NCI-H526 treated with DMSO at 0.1 percent for 48 hours (cell line): ENCODE measurements around the gene TANGO6.

ENCODE experiments used
- DNase-seq: peaks from one replicate; lab custom pipeline; 2025; lab: John Stamatoyannopoulos, UW

Gene TANGO6

DNA sequence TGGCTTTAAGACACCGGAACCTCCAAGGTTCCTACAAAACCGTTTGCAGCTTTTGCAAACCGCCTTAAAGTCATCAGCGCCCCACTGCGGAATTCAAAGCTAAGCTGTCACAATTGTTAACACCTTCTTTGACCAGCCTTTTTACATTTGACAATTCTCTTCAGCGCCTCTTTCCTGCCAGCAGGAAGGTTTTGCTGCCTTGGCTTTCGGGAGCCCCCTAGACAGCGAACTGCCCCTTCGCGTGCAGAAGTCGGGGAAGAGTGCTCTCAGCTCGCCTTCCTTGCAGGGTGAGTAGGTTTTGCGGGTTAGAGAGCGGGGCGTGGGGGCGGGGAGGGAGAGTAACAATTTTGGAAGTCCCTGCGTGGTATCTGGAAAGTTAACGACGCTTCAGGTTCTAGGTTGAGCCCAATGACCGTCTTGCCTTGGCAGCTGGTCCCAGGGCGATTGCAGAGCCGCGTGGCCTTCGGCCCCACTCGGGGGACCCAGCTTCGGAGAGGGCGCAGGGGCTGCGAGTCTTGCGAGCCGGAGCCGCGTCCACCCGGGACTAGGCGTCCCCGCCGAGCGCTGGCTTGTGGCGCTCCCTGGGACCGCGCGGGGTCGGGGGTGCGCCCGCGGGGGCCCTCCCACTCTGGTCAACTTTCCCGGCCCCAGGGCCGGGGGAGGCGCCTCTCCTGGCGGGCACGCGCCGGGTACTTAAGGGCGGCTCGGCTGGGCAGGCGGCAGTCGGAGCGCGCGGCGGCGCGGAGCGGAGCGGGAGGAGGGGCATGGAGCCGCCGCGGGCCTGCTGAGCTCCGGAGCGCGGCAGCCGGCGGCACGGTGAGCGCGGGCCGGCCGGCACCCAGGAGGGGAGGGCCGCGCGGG is 262.4 kb downstream of the TANGO6 start, which contains the start of gene HAS3:
TSS of gene HAS3 (plus strand) at position 153 of the 861 bp plus-strand sequence. CDS start 3,743 bp downstream, outside the sequence.
- DNase-seq, result peak; percentile 30

DNA sequence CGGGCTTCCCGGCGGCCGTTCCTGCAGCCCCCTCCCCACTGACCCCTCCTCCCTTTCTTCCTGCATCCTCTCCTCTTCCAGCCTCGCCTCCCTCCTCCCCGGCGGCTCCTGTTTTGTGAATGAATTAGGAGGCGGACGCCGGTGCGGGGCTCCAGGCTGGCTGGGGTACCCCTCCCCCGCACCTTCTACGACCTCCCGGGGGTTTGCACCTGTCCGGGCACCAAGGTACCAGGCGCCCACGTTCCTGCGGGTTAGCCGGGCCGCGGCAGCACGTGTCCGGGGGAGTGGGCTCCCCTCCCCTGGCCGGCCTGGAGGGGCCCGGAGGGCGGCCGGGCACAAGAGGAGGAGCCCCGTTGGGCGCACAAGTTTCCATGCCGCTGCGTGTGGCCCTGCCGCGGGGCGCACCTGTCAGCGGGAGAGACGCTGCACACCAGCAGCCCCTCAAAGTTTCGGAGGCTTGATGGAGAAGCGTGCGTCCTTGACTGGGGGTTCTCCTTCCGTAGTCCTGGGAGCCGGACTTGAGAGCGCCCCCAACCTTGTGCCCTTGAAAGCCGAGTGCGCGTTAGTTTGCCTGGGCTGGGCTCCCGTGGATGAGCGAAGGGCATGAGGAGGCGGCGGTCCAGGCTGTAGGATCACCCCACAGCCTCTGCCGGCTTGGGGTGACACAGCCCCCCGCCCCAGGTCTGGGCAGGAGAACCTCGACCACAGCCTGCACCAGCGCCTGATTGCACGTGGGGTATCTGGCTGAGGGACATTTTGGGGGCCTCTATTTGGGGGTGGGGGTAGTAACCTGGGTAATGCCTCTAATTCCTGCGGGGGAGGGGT is 263.4 kb downstream of the TANGO6 start:
- DNase-seq, result no peak

DNA sequence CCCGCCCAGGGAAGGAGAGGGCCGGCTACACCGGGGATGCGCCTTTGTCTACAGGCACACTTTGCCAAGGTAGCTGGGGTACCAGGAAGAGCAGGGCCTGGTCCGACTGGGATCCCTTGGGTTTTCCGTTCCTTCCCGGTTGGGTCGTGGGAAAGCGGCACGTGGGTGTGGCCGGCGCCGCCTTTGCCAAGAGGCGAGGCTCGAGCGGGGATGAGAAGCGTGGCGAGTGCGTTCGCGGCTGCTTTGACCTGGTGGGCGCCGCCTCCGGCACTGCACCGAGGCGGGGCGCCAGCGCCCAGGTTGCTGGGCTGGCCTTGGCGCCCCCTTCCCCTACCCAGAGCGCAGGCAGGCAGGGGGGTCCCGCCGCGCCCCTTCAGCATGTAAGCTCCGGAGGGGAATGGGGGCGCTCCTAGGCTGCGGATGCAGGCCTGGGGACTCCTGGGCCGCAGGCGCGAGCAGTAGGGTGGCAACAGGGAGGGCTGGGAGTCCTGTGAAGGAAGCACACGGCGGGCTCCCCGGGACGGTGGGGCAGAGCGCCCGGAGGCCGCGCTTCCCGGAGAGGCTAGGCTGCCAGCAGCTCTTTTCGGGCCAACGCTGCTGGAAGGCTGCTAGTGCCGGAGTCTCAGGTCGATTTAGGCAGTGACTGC is 264.1 kb downstream of the TANGO6 start:
- DNase-seq, result no peak

DNA sequence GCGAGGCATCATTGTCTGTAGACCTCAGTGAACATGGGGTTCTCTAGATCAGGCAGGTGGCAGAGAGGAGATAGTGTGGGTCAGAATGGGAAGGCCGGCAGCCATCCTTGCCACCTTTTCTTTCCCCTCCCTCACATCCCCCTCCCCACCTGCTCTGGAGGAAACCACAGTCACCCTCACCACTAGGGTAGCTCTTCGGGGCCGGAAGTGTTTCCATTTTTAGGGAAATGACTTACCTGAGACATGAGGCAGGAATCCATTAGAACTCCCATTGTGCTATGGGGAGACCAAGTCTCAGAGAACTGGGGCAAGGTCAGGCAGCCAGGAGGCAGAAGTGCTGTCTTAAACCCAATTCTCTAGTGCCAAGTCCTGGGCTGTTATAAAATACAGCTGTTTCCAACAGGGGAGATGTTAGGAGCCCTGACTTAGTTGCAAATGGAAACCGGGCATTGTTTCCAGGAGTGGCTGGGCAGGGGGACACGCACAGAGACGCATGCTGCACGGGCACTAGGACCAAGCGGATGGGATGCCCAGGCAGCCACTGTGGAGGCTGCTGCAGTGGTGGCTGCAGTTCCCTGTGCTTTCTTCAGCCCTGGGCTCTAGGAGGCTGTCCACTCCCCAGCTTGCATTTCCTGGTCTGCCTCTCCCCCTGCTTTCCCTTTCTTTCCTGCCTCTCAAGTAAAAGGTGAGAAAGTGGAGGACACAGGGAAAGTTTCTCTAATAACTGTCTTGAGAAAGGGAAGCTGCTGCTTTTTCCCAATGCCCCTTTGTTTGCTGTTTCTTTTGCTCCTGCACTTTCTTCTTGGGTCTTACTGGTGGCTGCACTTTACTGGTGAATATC is 265.0 kb downstream of the TANGO6 start:
- DNase-seq, result no peak

- no peak for DNase-seq
Measured at GRCh38 chr16:69108905-69109252, 265.5 kb downstream of the TANGO6 start.

DNA sequence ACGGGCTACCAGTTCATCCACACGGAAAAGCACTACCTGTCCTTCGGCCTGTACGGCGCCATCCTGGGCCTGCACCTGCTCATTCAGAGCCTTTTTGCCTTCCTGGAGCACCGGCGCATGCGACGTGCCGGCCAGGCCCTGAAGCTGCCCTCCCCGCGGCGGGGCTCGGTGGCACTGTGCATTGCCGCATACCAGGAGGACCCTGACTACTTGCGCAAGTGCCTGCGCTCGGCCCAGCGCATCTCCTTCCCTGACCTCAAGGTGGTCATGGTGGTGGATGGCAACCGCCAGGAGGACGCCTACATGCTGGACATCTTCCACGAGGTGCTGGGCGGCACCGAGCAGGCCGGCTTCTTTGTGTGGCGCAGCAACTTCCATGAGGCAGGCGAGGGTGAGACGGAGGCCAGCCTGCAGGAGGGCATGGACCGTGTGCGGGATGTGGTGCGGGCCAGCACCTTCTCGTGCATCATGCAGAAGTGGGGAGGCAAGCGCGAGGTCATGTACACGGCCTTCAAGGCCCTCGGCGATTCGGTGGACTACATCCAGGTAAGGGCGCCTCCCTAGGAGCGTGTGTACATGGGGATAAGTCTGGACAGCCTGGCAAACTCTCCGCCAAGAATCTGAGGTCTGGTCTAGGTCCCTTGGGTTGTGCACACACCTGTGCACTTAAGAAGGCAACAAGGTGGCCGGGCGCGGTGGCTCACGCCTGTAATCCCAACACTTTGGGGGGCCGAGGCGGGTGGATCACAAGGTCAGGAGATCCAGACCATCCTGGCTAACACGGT is 266.3 kb downstream of the TANGO6 start:
- DNase-seq, result no peak

DNA sequence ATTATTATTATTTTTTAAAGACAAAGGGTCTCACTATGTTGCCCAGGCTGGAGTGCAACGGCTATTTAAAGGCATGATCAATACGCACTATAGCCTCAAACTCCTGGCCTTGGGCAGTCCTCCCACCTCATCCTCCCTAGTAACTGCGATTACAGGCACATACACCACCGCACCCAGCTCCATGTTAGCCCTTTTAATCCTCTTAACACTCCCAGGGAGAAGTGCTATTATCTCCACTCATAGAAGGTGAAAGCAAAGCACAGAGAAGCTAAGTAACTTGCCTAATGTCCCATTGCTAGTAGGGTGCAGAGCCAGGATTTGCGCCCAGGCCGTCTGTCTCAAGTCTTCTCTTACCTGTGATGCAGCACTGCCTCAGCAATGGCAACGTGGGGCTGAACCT is 267.1 kb downstream of the TANGO6 start:
- no peak for DNase-seq

DNA sequence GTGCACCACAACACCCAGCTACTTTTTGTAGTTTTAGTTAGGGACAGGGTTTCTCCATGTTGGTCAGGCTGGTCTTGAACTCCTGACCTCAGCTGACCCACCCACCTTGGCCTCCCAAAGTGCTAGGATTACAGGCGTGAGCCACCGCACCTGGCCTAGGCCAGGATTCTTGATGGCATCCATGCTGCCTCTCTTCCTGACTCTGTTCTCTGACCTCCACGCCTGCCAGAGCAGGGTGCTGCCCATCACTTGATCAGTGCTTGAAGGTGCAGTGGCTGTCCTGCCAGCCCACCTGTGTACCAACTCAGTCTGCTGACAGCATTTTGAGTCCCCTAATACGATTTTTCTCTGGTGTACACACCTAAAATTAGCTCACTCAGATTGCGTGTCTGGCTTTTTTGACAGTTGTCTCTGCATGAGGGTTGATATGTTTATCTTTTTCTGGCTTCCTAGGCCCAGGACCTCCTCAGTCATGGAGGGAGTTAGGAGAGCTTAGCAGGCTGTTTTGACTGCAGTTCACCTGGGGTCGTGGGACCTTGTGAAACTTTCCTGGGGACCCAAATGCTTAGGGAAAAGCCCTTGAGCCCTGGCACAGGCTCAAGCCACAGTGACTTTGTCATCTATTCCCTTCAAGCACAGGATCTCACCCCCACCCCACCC is 268.0 kb downstream of the TANGO6 start:
- DNase-seq, result no peak

DNA sequence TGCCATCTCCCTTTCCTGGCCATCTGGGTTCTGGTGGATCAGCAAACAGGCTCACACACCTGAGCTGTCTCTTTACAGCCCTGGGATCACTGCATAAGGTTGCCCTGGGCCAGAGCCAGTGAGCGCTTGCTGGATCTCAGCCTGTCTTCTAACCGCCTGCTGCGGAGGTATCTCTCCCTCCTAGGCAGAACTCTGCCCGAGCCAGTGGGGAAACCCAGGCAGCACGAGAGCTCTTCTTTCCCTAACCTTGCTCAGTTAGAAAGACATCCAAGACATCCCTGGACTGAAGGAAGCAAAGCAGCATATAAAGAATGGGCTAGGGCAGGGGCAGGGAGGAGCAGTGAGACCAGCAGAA is 268.5 kb downstream of the TANGO6 start:
- DNase-seq, result no peak

- no peak for DNase-seq
Measured at GRCh38 chr16:69112285-69113129, 269.2 kb downstream of the TANGO6 start.

DNA sequence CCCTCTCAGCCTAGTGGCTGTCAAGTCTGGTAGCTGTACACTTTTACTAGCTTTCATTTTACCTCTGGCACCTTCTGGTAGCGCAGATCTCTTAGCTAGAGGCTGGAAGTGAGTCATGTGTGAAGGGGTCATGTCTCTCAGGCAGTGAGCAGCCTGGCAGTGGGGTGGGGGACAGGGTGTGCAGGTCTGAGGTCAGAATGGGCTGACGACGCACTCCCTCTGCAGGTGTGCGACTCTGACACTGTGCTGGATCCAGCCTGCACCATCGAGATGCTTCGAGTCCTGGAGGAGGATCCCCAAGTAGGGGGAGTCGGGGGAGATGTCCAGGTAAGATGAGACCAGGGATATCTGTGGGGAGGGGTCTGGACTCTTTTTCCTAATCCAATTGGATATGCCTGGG is 269.9 kb downstream of the TANGO6 start:
- no peak for DNase-seq

GRCh38 chr16:69114346-69114975 is 271.1 kb downstream of the TANGO6 start:
- DNase-seq, result no peak

GRCh38 chr16:69114976-69115355 is 271.6 kb downstream of the TANGO6 start:
- DNase-seq, result no peak

DNA sequence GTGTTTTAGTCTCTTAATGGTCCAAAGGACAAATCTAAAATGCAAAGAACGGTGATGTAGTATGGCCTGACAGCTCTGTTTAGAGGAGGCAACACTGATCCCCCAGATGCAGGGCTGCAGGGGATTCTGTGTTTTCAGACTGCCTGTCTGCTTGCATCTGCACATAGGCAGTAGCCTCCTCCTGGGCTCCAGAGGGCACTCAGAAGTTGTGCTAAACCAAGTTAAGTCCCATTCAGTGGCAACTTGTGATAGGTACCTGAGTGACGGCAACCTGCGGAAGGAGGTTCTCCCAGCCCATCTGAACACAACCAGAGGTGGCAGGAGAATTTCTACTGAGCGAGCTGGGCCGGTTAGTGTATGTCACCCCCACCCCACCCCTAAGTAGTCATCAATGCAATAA is 272.0 kb downstream of the TANGO6 start:
- DNase-seq, result no peak

GRCh38 chr16:69115837-69116236 is 272.5 kb downstream of the TANGO6 start:
- DNase-seq, result no peak

GRCh38 chr16:69116256-69116875 is 273.0 kb downstream of the TANGO6 start:
- DNase-seq, result no peak

GRCh38 chr16:69116906-69117305 is 273.6 kb downstream of the TANGO6 start:
- no peak for DNase-seq

DNA sequence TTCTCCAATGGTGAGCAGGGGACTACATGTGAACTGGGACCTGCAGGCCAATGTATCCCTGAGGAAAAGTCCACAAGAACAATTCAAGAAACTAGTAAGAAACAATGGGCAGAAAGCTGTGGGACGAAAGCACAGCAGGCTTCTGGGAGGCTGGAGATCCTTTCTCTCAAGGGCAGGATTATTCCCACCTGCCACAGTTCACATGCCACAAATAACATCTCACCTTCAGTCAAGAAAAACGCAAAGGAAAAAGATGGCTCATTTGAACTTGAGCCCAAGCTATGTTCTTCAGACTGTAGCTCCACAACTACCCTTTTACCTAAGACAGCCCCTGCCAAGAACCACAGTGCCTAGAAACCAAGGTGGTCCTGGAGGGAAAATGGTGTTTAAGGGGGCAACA is 275.1 kb downstream of the TANGO6 start:
- DNase-seq, result no peak

- DNase-seq, result no peak
Measured at GRCh38 chr16:69118994-69119393, 275.7 kb downstream of the TANGO6 start.
